Small intestine (tissue), 7 donors: ENCODE data around the gene FAM20C. TPM values are rescaled to one million over a fixed set of nuclear protein-coding genes. Genes with fewer than 3 reads are reported as not detected.

Source experiments
- DNase-seq, 2 donors: peaks; one replicate each; pipeline versions ENCODE4 v3.0.0 to v3.0.0-alpha.2; 2013
- FAIRE-seq: peaks from 2 replicates; lab custom pipeline; 2012; peaks lifted over from hg19 to GRCh38; lab: Jason Lieb, UNC
- H3K27ac ChIP-seq, 3 donors: one replicate each; pipeline ENCODE4 v1.5.1; 2013; ENCODE audit warnings: low read length in 2 of 3, mild to moderate bottlenecking in 2 of 3, control low read depth in 1 of 3, inconsistent platforms in 1 of 3, low read depth in 1 of 3, moderate library complexity in 1 of 3
- H3K27me3 ChIP-seq, 3 donors: one replicate each; pipeline ENCODE4 v1.6.1; 2013; ENCODE audit warnings: low read length in 3 of 3, inconsistent platforms in 1 of 3; ENCODE audit not compliant: control insufficient read depth in 3 of 3, insufficient read depth in 3 of 3
- H3K36me3 ChIP-seq, 3 donors: one replicate each; pipeline ENCODE4 v1.6.1; 2013; ENCODE audit warnings: low read length in 3 of 3, inconsistent platforms in 1 of 3, low read depth in 1 of 3, mild to moderate bottlenecking in 1 of 3, moderate library complexity in 1 of 3; ENCODE audit not compliant: control insufficient read depth in 3 of 3, insufficient read depth in 2 of 3
- H3K4me1 ChIP-seq, 3 donors: one replicate each; pipeline ENCODE4 v1.6.1; 2013; ENCODE audit warnings: low read length in 2 of 3, inconsistent platforms in 1 of 3, low read depth in 1 of 3, mild to moderate bottlenecking in 1 of 3, moderate library complexity in 1 of 3; ENCODE audit not compliant: control insufficient read depth in 3 of 3, insufficient read depth in 2 of 3
- H3K4me3 ChIP-seq, 3 donors: one replicate each; pipeline ENCODE4 v1.5.1; 2013; ENCODE audit warnings: low read length in 3 of 3, control low read depth in 1 of 3, inconsistent platforms in 1 of 3, low read depth in 1 of 3, mild to moderate bottlenecking in 1 of 3, moderate library complexity in 1 of 3
- H3K9me3 ChIP-seq, 2 donors: one replicate each; pipeline ENCODE4 v1.6.1; 2013; ENCODE audit warnings: low read depth in 1 of 2, low read length in 1 of 2; ENCODE audit not compliant: control insufficient read depth in 2 of 2, insufficient read depth in 1 of 2
- WGBS, 3 donors: extraction: QIAGEN DNeasy Blood & Tissue Kit; methylation state at CpG; one replicate each; pipeline ENCODE4 v1.1.7; 2013; 5-methylcytosine and 5-hydroxymethylcytosine counted together
- polyA plus RNA-seq, 4 donors: library from polyadenylated mRNA; stranded (reverse) in 3 of 4; unstranded in 1 of 4; fragments of 200-250 nt in 3 of 4; fragments of 120-200 nt in 1 of 4; gene quantifications; one replicate each; pipeline versions ENCODE4 v1.2.1 to v1.2.3, GENCODE V29; 2013
- donor health status: healthy with polysubstance abuse.
- donor health status: control.
- donor health status: control.
- donor health status: Bipolar disorder and iron deficiency.
- donor health status: healthy.

Gene FAM20C
- polyA plus RNA-seq, 4 donors = 19.7 to 69.4 (median 32.1) TPM

DNA sequence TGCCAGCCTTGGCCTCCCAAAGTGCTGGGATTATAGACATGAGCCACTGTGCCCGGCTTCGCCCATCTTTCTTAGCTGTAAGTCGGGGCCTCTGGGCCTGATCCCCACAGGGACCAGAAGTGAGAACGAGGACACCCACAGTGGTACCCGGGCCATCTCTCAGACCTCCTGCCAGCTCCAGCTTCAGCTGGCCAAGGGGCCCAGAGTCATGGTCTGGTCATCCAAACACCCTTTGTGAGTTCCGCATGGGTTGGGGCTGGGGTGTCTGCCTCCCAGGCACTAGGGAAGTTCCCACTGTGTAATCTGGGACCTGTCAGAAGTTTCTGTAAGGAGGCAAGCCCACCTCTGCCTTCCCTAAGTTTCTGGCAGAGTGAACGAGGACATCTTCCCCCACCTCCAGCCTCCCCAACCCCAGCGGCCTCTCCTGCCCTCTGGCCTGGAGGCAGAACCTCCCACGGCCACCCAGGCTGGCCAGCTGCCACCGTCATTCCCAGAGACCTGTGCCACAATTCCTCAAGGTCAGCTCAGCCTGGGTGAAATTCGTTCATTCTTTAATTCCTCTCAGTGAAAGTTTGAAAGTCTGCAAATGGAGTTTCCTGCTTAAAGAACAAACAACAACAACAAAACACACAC is 78.1 kb downstream of the FAM20C start:
- Histone ChIP-seq H3K9me3 (peaks cover 0 to 31% of the 10 kb centered on the region in 2 donors), H3K27ac (no peak overlapping the region), H3K36me3 (no peaks in the 10 kb centered on the region), H3K4me3 (no peak overlapping the region), H3K4me1 (no peaks in the 10 kb centered on the region), H3K27me3 (no peaks in the 10 kb centered on the region)
- no peak for FAIRE-seq
- no peak for DNase-seq
- 63 to 78% (median 70%) methylated on average over 11 of the region's 11 CpGs for WGBS, 3 donors

DNA sequence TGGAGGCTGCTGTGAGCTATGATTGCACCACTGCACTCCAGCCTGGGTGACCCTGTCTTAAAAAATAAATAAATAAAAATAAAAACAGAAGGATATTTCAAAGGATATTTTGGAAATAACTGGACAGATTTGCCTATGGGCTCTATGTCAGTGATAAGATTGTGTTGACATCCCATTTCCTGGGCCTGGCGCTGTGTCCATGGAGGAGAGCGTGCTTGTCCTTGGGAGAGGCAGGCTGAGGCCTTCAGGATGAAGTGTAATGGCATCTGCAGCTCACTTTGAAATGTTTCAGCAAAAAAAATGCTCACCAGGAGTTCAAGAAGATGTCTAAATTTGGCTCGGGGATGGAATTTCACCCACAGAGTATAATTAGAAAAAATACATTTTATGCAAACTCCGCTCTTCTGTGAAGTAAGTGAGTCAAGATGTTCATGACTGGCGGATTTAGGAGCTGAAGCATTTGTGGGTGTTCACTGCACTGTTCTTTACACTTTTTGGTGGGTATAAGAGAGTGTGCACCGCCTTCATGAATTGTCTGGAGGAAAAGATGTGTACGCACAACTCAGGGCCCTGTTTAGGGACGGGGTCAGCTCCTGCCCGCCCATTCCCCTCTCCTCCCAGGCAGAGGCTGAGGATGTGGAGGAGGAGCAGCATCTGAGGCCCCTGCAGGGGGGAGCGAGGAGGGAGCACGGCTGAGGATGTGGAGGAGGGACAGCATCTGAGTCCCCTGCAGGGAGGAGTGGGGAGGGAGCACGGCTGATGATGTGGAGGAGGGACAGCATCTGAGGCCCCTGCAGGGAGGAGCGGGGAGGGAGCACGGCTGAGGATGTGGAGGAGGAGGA is 79.1 kb downstream of the FAM20C start:
- Histone ChIP-seq H3K27me3 (no peaks in the 10 kb centered on the region), H3K27ac (no peak overlapping the region), H3K4me1 (no peaks in the 10 kb centered on the region), H3K4me3 (no peak overlapping the region), H3K9me3 (peaks cover 0 to 42% of the 10 kb centered on the region in 2 donors), H3K36me3 (no peaks in the 10 kb centered on the region)
- DNase-seq = no peak
- FAIRE-seq = no peak
- 87 to 93% (median 93%) methylated on average over 14 of the region's 14 CpGs for WGBS, 3 donors

GRCh38 chr7:272108-272615 is 79.8 kb downstream of the FAM20C start:
- Histone ChIP-seq H3K27me3 (no peaks in the 10 kb centered on the region), H3K9me3 (peaks cover 0 to 48% of the 10 kb centered on the region in 2 donors), H3K36me3 (no peaks in the 10 kb centered on the region), H3K4me1 (no peaks in the 10 kb centered on the region), H3K4me3 (no peak overlapping the region), H3K27ac (no peak overlapping the region)
- DNase-seq = no peak
- WGBS, 3 donors = 86 to 92% (median 90%) methylated on average over 18 of the region's 18 CpGs
- no peak for FAIRE-seq

DNA sequence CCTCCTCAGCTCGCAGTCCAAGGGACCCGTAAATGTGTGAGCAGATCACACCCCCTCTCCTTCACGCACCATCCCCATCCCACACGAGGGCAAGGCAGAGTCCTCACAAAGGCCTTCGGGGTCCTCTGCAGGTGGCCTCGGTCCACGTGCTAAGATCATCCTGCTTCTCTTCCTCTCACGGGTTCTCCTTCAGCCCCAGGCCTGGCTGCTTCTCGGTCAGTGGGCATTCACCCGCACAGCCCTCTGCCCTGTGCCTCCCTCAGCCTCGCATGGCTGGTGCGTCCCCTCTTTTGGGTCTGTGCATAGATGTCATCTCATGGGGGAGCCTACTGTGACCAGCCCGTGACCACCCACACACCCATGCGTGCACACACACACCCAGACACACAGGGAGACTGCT is 80.3 kb downstream of the FAM20C start:
- DNase-seq (no peak), FAIRE-seq (no peak)
- Histone ChIP-seq H3K36me3 (no peaks in the 10 kb centered on the region), H3K4me3 (no peak overlapping the region), H3K27ac (no peak overlapping the region), H3K27me3 (no peaks in the 10 kb centered on the region), H3K9me3 (peaks cover 0 to 52% of the 10 kb centered on the region in 2 donors), H3K4me1 (no peaks in the 10 kb centered on the region)
- 86 to 87% (median 86%) methylated on average over 14 of the region's 14 CpGs for WGBS, 3 donors

- WGBS, 3 donors = 89 to 93% (median 92%) methylated on average over 7 of the region's 7 CpGs
Observed at GRCh38 chr7:273327-273726, 81.0 kb downstream of the FAM20C start.

GRCh38 chr7:274266-274665 is 81.9 kb downstream of the FAM20C start:
- no peak for FAIRE-seq
- DNase-seq = no peak
- no peaks in the 10 kb centered on the region for H3K4me1 ChIP-seq
- 50 to 53% (median 52%) methylated on average over 2 of the region's 2 CpGs for WGBS, 3 donors
- H3K4me3 ChIP-seq = no peak overlapping the region
- H3K9me3 ChIP-seq = peaks cover 0 to 50% of the 10 kb centered on the region in 2 donors
- H3K27me3 ChIP-seq = no peaks in the 10 kb centered on the region
- H3K36me3 ChIP-seq = no peaks in the 10 kb centered on the region
- no peak overlapping the region for H3K27ac ChIP-seq

More at GRCh38 chr7:273327-273726, 81.0 kb downstream of the FAM20C start:
- Histone ChIP-seq H3K4me1 (no peaks in the 10 kb centered on the region), H3K4me3 (no peak overlapping the region), H3K9me3 (peaks cover 0 to 52% of the 10 kb centered on the region in 2 donors), H3K27me3 (no peaks in the 10 kb centered on the region), H3K36me3 (no peaks in the 10 kb centered on the region), H3K27ac (no peak overlapping the region)
- DNase-seq (no peak), FAIRE-seq (no peak)

- DNase-seq = no peak
- H3K27ac ChIP-seq = no peak overlapping the region
Observed at GRCh38 chr7:276230-276835, 84.0 kb downstream of the FAM20C start.

DNA sequence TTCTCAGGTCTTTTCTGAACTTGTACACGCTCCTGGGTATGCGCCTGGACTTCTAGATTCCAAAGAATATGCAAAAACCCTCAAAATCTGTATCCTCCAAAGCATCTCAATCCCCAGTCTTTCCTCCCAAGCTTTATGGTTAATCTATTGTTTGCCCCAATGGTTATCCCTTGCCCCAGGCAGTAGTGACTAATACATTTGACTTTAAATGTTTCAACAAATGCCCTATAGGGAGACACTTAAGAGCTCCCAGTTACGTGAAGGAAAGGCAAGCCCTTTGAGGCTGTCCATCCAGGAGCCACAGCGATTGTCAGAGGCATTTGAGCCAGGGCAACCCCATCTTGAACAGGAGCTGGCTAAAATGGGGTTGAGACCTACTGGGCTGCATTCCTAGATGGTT is 84.9 kb downstream of the FAM20C start:
- DNase-seq (no peak), FAIRE-seq (no peak)
- 90 to 93% (median 90%) methylated on average over 4 of the region's 4 CpGs for WGBS, 3 donors

More at GRCh38 chr7:276230-276835, 84.0 kb downstream of the FAM20C start:
- Histone ChIP-seq H3K27me3 (no peaks in the 10 kb centered on the region), H3K4me3 (no peak overlapping the region), H3K4me1 (no peaks in the 10 kb centered on the region), H3K36me3 (no peaks in the 10 kb centered on the region), H3K9me3 (peaks cover 0 to 47% of the 10 kb centered on the region in 2 donors)
- WGBS, 3 donors = 71 to 78% (median 78%) methylated on average over 9 to 10 of the region's 10 CpGs
- FAIRE-seq = no peak

More for the DNA sequence above, 84.9 kb downstream of the FAM20C start:
- Histone ChIP-seq H3K27ac (no peak overlapping the region), H3K4me1 (no peaks in the 10 kb centered on the region), H3K9me3 (peaks cover 0 to 46% of the 10 kb centered on the region in 2 donors), H3K36me3 (no peaks in the 10 kb centered on the region), H3K4me3 (no peak overlapping the region), H3K27me3 (no peaks in the 10 kb centered on the region)
